ENCODE measurements around the gene MYO5B. TPM values are rescaled to one million over a fixed set of nuclear protein-coding genes. Genes with fewer than 3 reads are reported as not detected.

MYO5B gene
- total RNA-seq, 4 donors from 2014 or later = 58.2 to 102 (median 89.9) TPM

DNA sequence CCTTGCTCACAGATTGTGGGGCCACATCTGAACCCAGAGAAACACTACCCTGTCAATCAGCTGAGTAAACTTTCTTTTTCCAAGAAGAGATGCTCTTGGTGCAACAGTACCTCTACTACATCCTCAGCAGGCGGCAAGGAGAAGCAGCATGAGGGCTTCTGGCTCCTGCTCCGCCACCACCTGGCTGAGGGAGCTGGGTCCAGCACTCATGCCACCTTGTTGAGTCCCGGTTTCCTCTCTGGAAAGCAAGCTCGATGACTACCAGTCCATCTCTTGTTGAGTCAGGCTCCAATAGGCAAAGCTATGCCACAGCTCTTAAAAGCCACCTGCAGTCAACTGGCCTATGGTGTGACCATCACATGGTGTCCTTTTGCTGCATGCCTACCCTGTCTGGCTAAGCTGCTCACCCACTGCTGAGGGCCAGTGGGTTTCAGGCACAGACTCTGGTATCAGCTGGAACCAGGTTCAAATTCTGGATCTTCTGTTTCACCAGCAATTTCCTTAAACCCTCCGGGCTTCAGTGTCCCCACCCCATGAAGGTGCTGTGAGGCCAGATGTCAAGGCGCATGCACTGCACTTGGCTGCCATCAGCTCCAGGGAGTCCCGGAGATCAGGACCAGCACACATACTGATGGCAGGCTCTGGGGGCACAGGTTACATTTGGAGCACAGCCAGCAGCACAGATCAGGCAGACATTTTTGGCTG is 339.1 kb downstream of the MYO5B start:
- intact Hi-C loops (cut with DNase I) = loop anchor here (5.0 to 10.0 kb wide), 3 partner anchors 71 to 344 kb away; partner anchors contain the start of gene LIPG
- TF ChIP-seq, protein P1, sequence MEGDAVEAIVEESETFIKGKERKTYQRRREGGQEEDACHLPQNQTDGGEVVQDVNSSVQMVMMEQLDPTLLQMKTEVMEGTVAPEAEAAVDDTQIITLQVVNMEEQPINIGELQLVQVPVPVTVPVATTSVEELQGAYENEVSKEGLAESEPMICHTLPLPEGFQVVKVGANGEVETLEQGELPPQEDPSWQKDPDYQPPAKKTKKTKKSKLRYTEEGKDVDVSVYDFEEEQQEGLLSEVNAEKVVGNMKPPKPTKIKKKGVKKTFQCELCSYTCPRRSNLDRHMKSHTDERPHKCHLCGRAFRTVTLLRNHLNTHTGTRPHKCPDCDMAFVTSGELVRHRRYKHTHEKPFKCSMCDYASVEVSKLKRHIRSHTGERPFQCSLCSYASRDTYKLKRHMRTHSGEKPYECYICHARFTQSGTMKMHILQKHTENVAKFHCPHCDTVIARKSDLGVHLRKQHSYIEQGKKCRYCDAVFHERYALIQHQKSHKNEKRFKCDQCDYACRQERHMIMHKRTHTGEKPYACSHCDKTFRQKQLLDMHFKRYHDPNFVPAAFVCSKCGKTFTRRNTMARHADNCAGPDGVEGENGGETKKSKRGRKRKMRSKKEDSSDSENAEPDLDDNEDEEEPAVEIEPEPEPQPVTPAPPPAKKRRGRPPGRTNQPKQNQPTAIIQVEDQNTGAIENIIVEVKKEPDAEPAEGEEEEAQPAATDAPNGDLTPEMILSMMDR (IDR thresholded peaks at IDR 0.05) = no peak
- no peak for TF ChIP-seq POLR2A (IDR thresholded peaks at IDR 0.05)

DNA sequence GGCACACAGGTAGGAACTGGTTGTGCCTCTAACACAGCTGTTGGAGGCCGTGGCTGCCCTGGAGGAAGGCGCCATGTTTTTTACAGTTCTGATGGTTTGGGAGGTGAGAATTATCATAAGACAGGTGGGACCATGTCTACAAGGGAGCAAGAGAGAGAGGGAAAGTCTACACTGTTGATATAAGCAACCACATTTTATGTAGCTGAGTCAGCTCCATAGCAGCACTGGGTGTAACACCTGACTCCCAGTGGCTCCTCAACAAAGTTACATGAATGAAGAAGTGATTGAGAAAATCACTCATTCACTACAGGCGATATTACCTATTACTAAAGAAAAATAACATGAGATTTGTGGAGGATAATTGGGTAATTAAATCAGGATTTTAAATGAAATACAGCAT is 340.3 kb downstream of the MYO5B start:
- WGBS, 2 donors = 96% methylated on average over 3 of the region's 3 CpGs
- peaks cover 3 to 11% of the 10 kb centered on the region in 2 donors for H3K4me1 ChIP-seq
- H3K9me3 ChIP-seq = no peaks in the 10 kb centered on the region
- H3K27me3 ChIP-seq = no peaks in the 10 kb centered on the region
- H3K4me3 ChIP-seq (replicated peaks in 1 of 3) = no peak overlapping the region
- TF ChIP-seq POLR2A (IDR thresholded peaks at IDR 0.05) = no peak
- TF ChIP-seq, protein P1 (IDR thresholded peaks at IDR 0.05) = no peak
- no peak for DNase-seq
- no peaks in the 10 kb centered on the region for H3K36me3 ChIP-seq
- intact Hi-C loops (cut with DNase I) = loop anchor here (5.0 to 10.0 kb wide), 3 partner anchors 70 to 342 kb away; partner anchors contain the start of gene LIPG
- H3K27ac ChIP-seq = no peak overlapping the region

More for the DNA sequence above, 339.1 kb downstream of the MYO5B start:
- no peaks in the 10 kb centered on the region for H3K9me3 ChIP-seq
- H3K36me3 ChIP-seq = no peaks in the 10 kb centered on the region
- WGBS, 2 donors = 94 to 97% methylated on average over 7 of the region's 7 CpGs
- no peak for DNase-seq
- H3K4me1 ChIP-seq = peaks cover 0 to 5% of the 10 kb centered on the region in 2 donors
- H3K27me3 ChIP-seq = no peaks in the 10 kb centered on the region
- no peak overlapping the region for H3K4me3 ChIP-seq (replicated peaks in 1 of 3)
- H3K27ac ChIP-seq = no peak overlapping the region

DNA sequence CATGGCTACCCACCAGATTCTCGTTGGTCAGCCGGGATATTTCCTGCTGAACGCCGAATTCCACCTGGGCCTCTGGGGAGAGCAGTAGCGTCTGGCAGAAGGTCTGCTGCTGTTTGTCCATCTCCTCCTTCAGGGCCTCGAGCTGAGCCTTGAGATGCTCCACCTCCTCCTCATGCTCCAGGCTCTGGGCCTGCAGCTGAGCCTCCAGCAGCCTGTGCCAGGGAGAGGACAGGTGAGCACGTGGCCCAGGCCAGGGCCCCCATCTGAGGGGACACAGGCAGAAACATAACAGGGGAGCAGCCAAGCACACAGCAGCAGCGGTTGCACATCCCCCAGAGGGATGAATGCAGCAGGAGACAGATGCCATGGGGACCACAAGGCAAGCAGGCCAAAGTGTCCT is 341.5 kb downstream of the MYO5B start:
- Histone ChIP-seq H3K4me1 (peaks cover 10 to 22% of the 10 kb centered on the region in 2 donors), H3K4me3 (replicated peaks in 1 of 3) (no peak overlapping the region), H3K36me3 (no peaks in the 10 kb centered on the region), H3K27me3 (no peaks in the 10 kb centered on the region), H3K9me3 (no peaks in the 10 kb centered on the region), H3K27ac (no peak overlapping the region)
- WGBS, 2 donors = 89 to 97% methylated on average over 6 of the region's 8 CpGs
- no peak for DNase-seq
- no peak for TF ChIP-seq POLR2A (IDR thresholded peaks at IDR 0.05)
- TF ChIP-seq, protein P1 (IDR thresholded peaks at IDR 0.05) = no peak
- intact Hi-C loops (cut with DNase I) = loop anchor here (10.0 kb wide), 1 partner anchor 69 kb away; no protein-coding TSS in a partner anchor

DNA sequence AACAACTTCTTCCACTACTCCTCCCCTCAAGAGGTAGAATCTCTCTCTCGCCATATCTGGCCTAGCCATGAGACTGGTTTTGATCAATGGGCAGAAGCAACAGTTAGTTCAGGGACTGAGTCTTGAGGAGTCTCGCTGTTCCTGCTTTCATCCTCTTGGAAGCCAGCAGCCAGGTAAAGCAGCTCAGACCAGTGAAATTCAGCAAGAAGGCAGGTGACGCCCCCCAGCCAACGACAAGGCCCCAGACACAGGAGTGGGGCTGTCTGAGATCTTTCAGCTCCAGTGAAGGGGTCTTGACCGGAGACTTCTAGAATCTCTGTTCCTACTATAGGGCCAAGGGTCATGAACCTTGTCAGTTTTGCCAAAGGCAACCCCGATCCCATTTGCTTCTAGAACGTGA is 341.9 kb downstream of the MYO5B start:
- no peaks in the 10 kb centered on the region for H3K36me3 ChIP-seq
- intact Hi-C loops (cut with DNase I) = loop anchor here (10.0 kb wide), 1 partner anchor 68 kb away; no protein-coding TSS in a partner anchor

More for the DNA sequence above, 341.9 kb downstream of the MYO5B start:
- no peak overlapping the region for H3K27ac ChIP-seq
- H3K27me3 ChIP-seq = no peaks in the 10 kb centered on the region
- no peak for DNase-seq
- H3K4me3 ChIP-seq (replicated peaks in 1 of 3) = no peak overlapping the region
- no peaks in the 10 kb centered on the region for H3K9me3 ChIP-seq
- H3K4me1 ChIP-seq = peaks cover 10 to 23% of the 10 kb centered on the region in 2 donors
- TF ChIP-seq, protein P1 (IDR thresholded peaks at IDR 0.05) = no peak
- TF ChIP-seq POLR2A (IDR thresholded peaks at IDR 0.05) = no peak
- 71 to 97% methylated on average over 7 of the region's 7 CpGs for WGBS, 2 donors

Measured in thyroid gland (tissue), 4 donors.